SHP77 (cell line): ENCODE measurements around the gene VDAC2.

Experiments
- DNase-seq, 2 experiments: peaks; one replicate each; lab custom pipeline; 2025; lab: John Stamatoyannopoulos, UW

VDAC2 gene

GRCh38 chr10:75230600-75231038, 20.0 kb downstream of the VDAC2 start:
- DNase-seq, result peak; percentile 10 to 49

GRCh38 chr10:75231672-75232581, 21.3 kb downstream of the VDAC2 start:
- no peak for DNase-seq

GRCh38 chr10:75233444-75234016, 22.9 kb downstream of the VDAC2 start:
- DNase-seq, result no peak

GRCh38 chr10:75234017-75234682, 23.6 kb downstream of the VDAC2 start:
- peak; percentile 41 to 45 for DNase-seq

GRCh38 chr10:75234683-75235374, 24.2 kb downstream of the VDAC2 start:
- no peak for DNase-seq

GRCh38 chr10:75235375-75236177, 25.0 kb downstream of the VDAC2 start, which contains the start of gene COMTD1:
COMTD1 (minus strand) TSS chr10:75235957; CDS start chr10:75235928, 29 bp downstream.
- DNase-seq, result peak; percentile 49 to 57

GRCh38 chr10:75236178-75236825, 25.7 kb downstream of the VDAC2 start:
- DNase-seq, result no peak

- no peak for DNase-seq
Measured at GRCh38 chr10:75238182-75239095, 27.8 kb downstream of the VDAC2 start.

GRCh38 chr10:75239096-75239790, 28.6 kb downstream of the VDAC2 start:
- no peak for DNase-seq

- no peak for DNase-seq
Measured at GRCh38 chr10:75240329-75241076, 29.9 kb downstream of the VDAC2 start.

GRCh38 chr10:75243426-75243825, 32.8 kb downstream of the VDAC2 start:
- DNase-seq, result no peak

- DNase-seq, result no peak
Measured at GRCh38 chr10:75244487-75245353, 34.1 kb downstream of the VDAC2 start.

- no peak for DNase-seq
Measured at GRCh38 chr10:75245354-75246250, 35.0 kb downstream of the VDAC2 start.

GRCh38 chr10:75246506-75246905, 35.9 kb downstream of the VDAC2 start:
- no peak for DNase-seq

- no peak for DNase-seq
Measured at GRCh38 chr10:75247797-75248196, 37.2 kb downstream of the VDAC2 start.

GRCh38 chr10:75250934-75251333, 40.3 kb downstream of the VDAC2 start:
- no peak for DNase-seq
